DMS153 (cell line): ENCODE results near the gene YBX1.

Experiments used
- DNase-seq: peaks from one replicate; lab custom pipeline; 2025; lab: John Stamatoyannopoulos, UW

The YBX1 gene

GRCh38 chr1:42734201-42735035 is 52.2 kb downstream of the YBX1 start:
- DNase-seq, result no peak

GRCh38 chr1:42735056-42735455 is 52.8 kb downstream of the YBX1 start:
- no peak for DNase-seq

- no peak for DNase-seq
Measured at GRCh38 chr1:42735477-42736105, 53.4 kb downstream of the YBX1 start.

GRCh38 chr1:42736152-42736551 is 53.9 kb downstream of the YBX1 start:
- no peak for DNase-seq

- DNase-seq, result no peak
Measured at GRCh38 chr1:42736571-42737200, 54.5 kb downstream of the YBX1 start.

- peak; percentile 66 for DNase-seq
Measured at GRCh38 chr1:42737257-42737656, 55.0 kb downstream of the YBX1 start.

GRCh38 chr1:42737986-42738677 is 55.9 kb downstream of the YBX1 start:
- no peak for DNase-seq

- DNase-seq, result no peak
Measured at GRCh38 chr1:42738678-42739226, 56.5 kb downstream of the YBX1 start.

- DNase-seq, result no peak
Measured at GRCh38 chr1:42739753-42740700, 57.8 kb downstream of the YBX1 start, which contains the start of gene CLDN19. Gene CLDN19 (minus strand): TSS chr1:42740236. CDS start chr1:42740063, 173 bp downstream.

GRCh38 chr1:42740851-42741580 is 58.8 kb downstream of the YBX1 start:
- DNase-seq, result no peak

- no peak for DNase-seq
Measured at GRCh38 chr1:42741706-42742105, 59.5 kb downstream of the YBX1 start.

- DNase-seq, result no peak
Measured at GRCh38 chr1:42742141-42742540, 59.9 kb downstream of the YBX1 start.

- no peak for DNase-seq
Measured at GRCh38 chr1:42742617-42743316, 60.5 kb downstream of the YBX1 start.

GRCh38 chr1:42743317-42744147 is 61.3 kb downstream of the YBX1 start:
- no peak for DNase-seq

GRCh38 chr1:42744148-42744413 is 61.9 kb downstream of the YBX1 start:
- DNase-seq, result no peak

GRCh38 chr1:42745851-42746250 is 63.6 kb downstream of the YBX1 start:
- DNase-seq, result no peak

GRCh38 chr1:42746436-42747105 is 64.4 kb downstream of the YBX1 start:
- no peak for DNase-seq

- no peak for DNase-seq
Measured at GRCh38 chr1:42747125-42747524, 64.9 kb downstream of the YBX1 start.
